GM18861 (cell line): ENCODE results near the gene GNG3.
"Not testable (repeated sequence)": the region's sequence is repeated elsewhere in the genome, so short reads cannot be mapped to it uniquely, and the experiment has no call there.

Experiments
- ATAC-seq: cut with Tn5 transposase; IDR thresholded peaks from one replicate; pipeline ENCODE4 v1.9.1; 2021; ENCODE audit not compliant: unreplicated experiment

Gene GNG3

DNA sequence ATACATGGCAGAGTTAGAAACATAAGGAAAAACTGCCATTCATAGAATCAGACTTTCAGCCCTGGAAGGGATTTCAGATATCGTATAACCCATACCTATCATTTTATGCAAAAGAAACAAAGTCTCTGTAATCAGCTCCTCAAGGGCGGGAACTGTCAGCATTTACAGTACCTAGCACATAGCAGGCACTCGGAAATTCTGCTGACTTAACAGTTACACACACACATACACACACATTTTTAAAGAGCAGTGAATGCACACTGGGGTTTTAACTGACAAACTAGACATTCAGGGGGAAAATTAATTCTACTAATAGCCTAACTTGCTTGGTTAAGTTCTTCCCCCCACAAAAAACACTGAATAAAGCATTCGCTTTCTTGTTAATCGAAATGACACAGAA lies 8.7 kb downstream of the GNG3 start:
- no peak for ATAC-seq

DNA sequence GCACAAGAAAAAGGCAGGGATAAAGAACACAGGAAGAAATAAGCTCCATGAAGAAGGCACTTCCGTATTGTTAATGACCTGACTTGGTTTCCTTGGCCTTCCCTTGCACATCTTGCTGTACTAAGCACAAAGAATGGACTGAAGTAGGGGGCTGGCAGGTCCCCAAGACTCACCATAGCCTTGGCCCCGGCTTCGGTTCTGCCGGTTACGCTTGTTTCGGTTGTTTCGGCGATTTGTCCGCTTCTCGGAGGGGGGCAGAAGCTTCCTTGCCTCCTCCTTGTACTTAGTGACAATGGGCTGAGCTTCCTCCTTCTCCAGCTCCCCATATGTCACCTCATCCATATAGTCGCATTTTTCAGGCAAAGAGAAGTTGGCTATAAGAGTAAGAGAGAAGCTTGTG lies 9.3 kb downstream of the GNG3 start:
- no peak for ATAC-seq

DNA sequence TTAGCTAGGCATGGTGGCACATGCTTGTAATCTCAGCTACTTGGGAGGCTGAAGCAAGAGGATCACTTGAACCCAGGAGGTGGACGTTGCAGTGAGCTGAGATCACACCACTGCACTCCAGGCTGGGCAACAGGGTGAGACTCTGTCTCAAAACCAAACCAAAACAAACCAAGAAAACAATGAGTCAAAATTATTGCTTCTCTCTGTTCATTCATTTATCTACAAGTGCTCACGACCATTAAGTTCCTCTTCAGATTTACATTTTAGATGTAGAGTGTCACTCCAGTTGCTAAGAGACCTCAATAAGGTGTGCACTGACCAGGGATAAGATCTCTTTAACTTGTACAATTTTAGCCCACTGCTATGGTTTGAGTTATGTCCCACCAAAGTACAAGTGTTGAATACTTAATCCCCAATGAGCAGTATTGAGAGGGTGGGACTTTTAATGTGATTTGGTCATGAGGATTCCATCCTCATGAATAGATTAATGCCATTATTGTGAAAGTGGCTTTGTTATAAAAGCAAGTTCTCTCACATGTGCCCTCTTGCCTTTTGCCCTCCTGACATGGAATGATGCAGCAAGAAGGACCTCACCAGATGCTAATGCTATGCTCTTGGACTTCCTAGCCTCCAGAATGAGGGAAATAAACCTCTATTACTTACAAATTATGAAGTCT lies 12.0 kb downstream of the GNG3 start:
- ATAC-seq: no peak

DNA sequence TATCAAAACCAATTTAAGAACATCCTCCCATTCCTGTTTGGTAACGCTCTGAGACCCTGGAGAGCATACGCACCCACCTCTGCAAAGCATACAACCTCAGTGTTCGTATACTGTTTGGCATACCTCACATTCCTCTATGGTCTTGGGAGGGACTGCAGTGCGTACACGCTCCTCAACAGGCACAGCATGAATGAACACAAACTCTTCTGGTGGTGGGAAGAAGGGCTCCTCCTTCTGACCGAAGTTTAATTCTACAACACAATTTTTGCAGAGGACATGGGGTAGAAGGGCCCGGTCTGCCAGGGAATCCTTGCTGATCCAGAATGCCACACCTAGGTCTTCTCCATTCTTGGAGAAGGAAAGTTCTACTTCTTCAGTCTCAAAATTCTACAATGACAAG lies 14.5 kb downstream of the GNG3 start:
- no peak for ATAC-seq

DNA sequence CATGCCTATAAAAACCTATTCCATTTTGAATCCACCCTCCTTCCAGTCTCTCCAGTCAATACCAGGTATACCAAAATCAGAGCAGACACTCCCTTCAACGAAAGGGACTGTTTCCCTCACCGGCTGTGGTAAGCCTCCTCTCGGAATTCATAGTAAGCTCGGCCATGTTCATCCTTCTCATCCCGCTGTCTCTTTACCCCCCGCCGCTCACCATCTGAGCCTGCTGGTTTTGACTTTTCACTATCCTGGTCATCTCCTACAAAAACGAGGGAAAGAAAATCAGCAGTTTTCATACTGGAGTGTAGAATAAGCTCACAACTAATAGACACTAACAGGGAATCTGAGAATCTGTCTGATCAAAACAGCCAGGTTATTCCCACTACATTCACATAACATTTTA lies 16.7 kb downstream of the GNG3 start:
- ATAC-seq: no peak

DNA sequence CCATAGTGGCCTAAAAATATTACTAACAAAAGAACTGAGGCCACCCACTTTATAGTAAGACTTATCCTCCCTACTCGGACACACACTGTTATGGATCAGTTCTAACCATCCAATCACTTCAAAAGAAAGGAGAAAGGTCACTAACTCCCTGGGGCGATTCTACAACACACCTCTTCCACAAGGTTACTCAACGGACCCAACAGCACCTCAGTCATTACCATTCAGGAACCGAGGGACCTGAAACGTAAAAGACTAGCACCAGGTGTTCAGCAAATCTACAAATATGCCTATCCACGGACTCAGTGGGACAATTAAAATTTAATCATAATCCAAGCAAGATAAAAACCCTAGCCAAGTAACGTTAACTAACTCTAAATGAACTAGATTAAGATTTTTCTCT lies 18.2 kb downstream of the GNG3 start:
- no peak for ATAC-seq

DNA sequence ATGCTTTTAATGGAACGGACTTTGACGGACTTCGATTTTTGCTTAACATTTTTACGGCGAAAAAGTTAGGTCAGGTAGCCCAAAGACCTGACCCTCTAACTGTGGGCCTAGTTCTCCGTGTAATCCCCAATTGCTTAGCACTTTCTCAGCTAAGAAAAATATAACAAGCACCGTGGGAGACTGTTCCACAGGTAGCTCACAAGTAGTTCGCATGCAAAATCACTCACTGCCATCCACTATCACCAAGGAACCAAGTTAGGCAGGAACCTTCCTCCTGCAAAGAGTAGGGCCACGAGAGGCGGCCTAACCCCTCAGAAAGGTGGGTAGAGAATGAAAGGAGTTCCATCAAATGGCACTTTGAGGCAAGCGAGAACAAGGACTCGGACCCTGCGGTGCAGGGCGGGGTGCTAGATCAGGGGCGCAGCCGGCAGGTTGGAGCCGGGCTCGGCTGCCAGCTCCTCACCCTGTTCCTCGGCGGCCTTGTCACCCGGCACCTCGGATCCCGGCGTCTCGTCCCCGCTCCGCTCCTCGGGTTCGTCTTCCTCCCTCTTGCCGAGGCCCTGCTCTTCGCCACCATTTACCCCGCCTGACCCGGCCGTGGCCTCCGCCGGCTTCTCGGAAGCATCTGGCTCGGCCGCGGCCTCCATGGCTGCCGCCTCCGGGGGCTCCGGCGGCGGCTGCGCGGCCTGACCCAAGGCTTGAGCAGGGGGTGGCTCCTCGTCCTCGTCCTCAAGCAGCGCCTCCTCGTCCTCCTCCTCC lies 18.9 kb downstream of the GNG3 start:
- no peak for ATAC-seq

DNA sequence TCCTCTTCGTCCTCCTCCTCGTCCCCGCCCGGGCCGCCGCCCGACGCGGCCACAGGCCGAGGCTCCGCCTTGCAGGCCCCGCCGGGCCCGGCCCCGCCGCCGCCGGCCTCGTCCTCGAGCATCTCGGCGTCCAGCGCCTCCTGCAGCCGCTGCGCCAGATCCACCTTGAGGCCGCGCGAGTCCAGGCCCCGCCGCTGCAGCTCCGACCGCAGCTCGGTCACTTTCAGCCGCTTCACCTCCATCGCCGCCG lies 19.4 kb downstream of the GNG3 start:
- ATAC-seq: no peak

DNA sequence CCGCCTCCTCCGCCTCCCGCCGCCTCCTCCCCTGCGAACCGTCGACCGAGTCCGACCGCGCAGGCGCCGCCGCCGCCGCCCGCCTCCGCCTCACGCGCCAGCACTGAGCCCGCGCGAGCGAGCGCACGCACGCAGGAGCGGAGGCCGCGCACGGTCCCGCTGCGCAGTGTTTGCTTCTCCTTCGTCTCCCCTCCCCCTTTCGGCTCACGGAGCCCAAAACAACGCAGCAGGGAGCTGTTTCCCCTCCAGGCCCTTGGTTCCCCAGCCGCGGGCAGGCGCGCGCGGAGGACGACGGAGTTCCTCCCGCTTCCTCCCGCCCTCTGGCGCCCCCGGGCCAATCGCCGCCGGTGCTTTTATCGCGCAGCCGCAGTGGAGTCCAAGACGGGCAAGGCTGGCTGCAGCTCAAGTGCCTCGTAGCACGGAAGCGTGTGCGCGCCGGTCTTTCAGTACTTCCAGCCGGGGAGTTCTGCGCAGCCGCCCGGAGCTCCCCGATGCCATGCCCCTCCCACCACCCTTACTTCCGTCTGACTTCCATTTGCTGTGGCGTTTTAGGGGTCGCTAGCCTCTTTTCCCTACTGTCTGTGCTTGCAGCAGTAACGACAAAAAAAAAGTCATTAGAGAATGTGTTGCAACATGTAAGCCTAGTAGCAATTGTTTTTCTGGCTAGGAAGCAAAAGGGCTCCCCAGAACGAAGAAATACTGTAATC lies 19.8 kb downstream of the GNG3 start, which contains the start of gene HNRNPUL2:
Gene HNRNPUL2, minus strand, starts transcription at position 293 of the 707 bp plus-strand sequence. CDS start 301 bp downstream, outside the sequence.
- ATAC-seq: peak; percentile 76

DNA sequence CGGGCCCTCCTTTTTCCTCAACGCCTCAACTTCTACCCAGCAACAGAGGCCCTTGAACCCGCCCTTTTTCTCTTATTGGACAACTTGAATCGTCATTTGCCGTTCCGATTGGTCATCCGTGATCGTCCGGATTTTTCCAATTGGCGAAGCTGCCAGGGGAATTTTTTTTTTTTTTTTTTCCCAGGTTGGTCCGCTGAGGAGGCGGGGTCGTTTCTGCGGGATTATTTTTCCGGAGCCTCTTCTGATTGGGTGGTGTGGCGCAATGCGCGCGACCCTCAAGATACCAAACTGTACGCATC lies 20.3 kb downstream of the GNG3 start:
- peak; percentile 38 for ATAC-seq

DNA sequence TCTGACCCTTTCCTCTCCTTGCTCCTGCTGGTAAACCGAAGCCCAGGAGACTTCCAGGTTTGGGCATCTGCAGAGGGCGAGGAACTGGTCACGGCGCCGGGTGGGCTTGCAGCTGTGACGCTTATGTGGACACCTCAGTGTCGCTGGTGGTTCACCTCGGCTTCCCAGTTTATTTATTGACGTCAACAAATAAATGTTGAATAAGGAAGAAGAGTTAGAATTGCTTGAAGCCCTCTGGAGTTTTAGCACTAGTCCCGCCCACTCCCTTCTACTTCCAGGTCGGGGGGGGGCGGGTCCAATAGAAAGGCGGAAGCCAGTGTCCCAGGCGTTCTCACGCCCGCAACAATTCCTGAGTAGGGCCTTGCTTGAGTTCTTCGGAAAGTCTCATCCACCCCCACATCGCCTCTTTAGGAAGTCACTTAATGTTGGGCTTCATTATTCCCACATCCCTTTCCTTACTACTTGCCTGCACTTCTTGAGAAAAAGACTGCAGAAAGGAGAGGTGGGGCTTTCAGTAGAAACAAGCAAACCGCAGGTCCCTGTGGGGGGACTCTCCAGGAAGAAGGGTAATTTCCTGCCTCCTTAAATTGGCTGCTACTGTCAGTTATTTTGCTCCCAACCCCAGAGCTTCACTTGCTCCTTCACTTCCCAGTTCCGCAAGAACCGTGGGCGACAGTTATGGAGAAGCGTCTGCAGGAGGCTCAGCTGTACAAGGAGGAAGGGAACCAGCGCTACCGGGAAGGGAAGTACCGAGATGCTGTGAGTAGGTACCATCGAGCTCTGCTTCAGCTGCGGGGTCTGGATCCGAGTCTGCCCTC lies 20.9 kb downstream of the GNG3 start, which contains the start of gene TTC9C:
Gene TTC9C, plus strand, starts transcription at position 316 of the 818 bp plus-strand sequence. Its CDS starts 363 bp downstream, at position 679.
- ATAC-seq: peak; percentile 18

DNA sequence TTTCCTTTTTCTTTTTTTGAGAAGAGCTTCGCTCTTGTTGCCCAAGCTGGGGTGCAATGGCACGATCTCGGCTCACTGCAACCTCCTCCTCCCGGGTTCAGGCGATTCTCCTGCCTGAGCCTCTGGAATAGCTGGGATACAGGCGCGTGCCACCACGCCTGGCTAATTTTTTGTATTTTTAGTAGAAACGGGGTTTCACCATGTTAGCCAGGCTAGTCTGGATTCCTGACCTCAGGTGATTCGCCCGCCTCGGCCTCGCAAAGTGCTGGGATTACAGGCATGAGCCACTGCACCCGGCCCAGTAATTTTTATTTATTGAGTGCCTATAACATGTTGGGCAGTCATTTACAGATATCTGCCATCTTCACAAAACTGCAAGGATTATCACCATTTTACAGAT lies 22.6 kb downstream of the GNG3 start:
- not testable (repeated sequence) for ATAC-seq

DNA sequence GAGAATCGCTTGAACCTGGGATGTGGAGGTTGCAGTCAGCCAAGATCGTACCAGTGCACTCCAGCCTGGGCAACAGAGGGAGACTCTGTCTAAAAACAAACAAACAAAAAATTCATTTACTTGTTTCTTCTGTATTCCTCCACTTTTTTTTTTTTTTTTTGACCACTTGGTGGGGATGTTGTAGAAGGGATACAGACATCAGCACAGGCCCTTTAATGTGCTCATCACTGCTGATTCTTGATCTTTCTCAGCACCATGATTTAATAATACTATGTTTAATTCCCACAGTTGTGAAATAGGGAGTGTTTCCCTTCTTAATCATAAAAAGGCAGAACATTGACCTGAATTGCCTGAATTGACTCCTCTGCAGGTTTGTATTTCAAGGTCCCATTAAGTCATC lies 25.4 kb downstream of the GNG3 start:
- no peak for ATAC-seq

DNA sequence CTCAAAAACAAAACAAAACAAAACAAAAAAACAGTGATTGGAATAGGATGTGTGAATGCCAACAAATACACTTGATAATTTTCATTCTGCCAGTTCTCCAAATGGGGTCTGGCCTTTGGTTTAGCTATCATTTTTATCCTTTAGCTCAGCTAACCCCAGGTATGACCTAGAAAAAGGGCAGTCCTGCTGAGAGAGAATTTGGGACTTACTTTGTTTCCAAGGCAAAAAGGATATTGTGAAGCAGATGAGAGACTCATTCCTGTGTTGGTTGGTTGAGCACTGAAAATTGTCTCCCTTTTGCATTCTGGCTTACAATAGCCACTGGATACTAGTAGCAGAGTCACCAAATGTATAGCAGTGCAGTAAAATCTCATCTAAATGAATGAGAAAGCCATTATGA lies 29.7 kb downstream of the GNG3 start:
- no peak for ATAC-seq

DNA sequence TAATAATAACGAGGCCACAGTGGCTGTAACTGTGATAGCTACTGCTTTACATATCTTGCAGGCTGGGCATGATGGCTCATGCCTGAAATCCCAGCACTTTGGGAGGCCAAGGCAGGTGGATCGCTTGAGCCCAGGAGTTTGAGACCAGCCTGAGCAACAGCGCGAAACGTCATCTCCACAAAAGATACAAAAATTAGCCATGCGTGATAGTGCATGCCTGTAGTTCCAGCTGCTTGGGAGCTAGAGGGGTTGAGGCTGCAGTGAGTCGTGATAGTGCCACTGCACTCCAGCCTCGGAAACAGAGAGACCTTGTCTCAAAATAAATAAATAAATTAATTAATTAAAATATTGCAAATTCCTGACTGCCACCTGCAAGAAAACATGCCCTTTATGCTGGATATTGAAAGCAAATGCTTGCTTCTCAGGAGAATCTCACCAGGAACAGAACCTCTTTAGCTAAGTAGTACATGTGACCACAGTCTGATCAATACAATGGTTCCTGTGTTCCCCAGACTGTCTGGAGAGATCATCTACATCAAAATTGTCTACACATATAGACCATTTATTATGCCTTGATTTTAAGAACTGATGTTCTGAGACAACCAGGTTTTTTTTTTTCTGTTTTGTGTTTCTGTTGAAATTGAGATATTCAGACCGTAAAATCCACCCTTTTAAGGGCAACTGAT lies 40.1 kb downstream of the GNG3 start:
- no peak for ATAC-seq

DNA sequence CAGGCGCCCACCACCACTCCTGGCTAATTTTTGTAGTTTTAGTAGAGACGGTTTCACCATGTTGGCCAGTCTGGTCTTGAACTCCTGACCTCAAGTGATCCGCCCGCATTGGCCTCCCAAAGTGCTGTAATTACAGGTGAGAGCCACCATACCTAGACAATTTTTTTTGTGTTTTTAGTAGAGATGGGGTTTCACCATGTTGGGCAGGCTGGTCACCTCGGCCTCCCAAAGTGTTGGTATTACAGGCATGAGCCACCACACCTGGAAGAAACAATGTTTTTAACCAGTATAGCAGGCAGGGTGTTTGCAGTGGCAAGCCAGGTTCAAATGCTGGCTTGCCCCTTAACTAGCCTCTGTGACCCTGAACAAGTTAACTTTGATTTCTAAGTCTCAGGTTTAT lies 42.5 kb downstream of the GNG3 start:
- not testable (repeated sequence) for ATAC-seq

DNA sequence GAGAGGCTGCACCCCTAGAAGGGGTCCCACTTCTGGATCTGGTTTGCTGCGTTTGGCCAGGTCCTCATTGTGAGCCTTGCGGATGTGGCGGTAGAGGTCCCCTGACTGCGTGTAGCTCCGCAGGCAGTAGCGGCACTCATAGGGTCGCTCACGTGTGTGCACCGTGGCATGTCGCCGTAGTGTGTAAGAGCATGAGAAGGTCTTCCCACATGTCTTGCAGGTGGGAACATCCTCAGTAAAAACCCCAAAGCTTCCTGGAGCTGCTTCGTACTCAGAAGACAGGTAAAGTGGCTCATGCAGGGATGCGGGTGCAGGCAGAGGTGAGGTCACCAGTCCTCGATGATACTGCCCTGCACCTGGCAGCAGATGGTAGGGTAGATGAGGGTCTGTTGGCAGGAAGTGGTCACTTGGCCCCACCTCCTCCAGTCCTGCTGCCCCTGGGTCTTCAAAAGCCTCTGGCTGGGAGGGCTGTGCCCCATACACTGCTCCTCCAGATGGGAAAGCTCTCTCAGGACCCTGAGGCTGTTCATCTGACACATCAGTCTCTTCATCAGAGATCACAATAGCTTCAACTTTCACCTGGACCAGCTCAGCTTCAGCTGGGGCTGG lies 44.8 kb downstream of the GNG3 start:
- ATAC-seq: no peak

DNA sequence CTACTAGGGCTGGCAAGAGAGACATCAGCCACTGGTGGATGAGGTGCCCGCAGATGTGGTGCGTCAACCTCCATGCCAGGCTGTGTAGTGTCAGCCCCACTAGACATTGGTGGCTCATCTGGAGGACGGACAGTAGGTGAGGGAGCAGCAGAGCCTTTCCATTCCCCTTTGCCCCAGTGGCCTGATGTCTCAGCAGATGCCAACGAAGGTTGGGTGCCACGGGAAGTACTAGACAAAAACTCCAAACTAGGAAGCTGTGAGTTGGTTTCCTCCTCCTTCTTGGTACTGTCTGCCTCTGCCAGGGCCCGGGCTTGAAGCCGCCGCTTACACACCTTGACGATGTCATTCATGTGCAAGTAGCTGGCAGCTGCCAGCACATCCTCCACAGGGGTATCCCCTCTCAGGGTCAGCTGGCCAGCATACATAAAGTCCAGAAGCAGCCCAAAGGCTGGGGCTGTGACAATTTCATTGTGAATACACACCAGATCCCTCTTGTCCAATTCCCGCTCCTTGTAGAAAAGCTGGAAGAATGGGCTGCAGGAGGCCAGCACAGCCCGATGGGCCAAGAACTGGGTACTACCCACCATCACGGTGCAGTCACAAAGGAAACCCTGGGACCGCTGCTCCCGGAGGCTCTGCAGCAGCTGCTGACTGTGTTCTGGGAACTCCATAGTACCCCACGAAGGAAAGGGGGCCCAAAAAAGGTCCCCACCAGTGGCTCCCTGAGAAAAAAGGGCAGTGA lies 45.7 kb downstream of the GNG3 start:
- ATAC-seq: no peak

DNA sequence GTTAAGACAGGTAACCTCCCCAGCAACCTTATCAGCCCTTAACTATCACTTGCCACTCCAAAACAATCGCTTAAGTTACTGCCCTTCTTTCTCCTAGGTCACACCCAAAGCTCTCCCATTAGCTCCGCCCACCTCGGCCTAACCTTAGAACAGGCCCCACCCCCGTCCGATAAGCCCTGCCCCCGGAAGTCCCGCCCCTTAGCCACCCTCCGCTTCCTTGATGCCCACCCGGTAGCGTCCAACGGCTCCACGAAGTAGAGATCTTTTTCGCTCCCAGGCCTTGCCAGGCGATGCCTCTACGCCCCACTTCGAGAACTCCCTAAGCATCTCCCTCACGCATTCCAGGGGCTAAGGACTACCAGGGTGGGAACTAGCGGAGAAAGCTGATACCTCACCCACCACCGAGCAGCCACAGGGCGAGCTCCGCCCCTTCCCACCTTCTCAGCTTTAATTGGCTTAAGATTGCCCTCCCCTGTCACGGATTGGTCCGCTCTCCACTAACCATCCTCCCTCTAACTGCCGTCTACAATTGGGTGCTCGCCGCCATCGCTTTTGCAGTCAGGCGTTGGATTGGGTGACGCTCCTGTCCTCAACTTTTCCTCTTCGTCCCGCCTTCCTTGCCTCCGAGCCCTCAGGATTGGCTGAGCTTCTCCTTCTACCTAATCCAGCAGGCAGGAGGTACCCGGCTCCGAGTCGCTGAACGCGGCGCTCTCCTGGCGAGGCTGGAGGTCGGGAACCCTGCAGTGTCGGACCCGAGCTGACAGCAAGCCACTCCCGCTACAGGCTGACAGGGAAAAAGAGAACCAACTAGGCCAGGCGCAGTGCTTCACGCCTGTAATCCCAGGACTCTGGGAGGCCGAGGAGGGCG lies 46.5 kb downstream of the GNG3 start, which contains the start of gene ZBTB3:
Gene ZBTB3, minus strand, starts transcription at position 425 of the 868 bp plus-strand sequence. CDS start 496 bp downstream, outside the sequence.
- ATAC-seq: peak; percentile 96
